GM12801 (cell line): ENCODE results near the gene ADGRV1.

Experiments used
- TF ChIP-seq, protein P1 (sequence below): IDR thresholded peaks from one replicate; pipeline ENCODE4 v1.5.1; 2011; ENCODE audit warnings: control low read depth; ENCODE audit not compliant: insufficient read length; ENCODE audit errors: extremely low read depth

The ADGRV1 gene

DNA sequence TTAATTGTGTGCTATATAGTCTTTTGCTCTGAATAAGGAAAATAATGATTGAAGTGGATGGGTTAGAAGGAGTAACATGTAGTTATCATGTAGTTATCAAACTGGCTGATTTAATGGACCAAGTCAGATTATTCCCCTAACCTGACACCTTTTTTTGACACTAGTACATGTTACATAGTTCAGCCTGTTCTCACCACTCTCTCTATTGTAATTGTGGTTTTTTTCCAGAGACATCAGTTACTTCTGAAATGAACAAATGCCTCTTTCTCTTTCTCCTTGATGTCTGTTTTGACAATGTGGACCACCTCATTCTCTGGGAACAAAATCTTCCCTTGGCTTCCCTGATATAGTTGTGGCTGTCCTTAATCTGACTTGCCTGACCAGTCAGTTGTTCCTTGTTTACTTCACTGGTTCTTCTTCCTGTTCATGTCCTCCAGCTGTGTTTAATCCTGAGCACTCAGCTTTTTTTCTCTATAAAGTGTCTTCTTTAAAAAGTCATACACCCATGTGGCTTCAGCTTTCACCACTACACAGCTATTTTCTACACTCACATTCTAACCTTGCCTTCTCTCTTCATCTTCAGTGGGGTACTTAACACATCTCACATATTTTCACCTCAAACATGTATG is 581.1 kb downstream of the ADGRV1 start:
- TF ChIP-seq, protein P1, sequence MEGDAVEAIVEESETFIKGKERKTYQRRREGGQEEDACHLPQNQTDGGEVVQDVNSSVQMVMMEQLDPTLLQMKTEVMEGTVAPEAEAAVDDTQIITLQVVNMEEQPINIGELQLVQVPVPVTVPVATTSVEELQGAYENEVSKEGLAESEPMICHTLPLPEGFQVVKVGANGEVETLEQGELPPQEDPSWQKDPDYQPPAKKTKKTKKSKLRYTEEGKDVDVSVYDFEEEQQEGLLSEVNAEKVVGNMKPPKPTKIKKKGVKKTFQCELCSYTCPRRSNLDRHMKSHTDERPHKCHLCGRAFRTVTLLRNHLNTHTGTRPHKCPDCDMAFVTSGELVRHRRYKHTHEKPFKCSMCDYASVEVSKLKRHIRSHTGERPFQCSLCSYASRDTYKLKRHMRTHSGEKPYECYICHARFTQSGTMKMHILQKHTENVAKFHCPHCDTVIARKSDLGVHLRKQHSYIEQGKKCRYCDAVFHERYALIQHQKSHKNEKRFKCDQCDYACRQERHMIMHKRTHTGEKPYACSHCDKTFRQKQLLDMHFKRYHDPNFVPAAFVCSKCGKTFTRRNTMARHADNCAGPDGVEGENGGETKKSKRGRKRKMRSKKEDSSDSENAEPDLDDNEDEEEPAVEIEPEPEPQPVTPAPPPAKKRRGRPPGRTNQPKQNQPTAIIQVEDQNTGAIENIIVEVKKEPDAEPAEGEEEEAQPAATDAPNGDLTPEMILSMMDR: no peak

GRCh38 chr5:91140657-91141056 is 582.1 kb downstream of the ADGRV1 start:
- TF ChIP-seq, protein P1: no peak

GRCh38 chr5:91141642-91142041 is 583.0 kb downstream of the ADGRV1 start:
- TF ChIP-seq, protein P1: no peak

DNA sequence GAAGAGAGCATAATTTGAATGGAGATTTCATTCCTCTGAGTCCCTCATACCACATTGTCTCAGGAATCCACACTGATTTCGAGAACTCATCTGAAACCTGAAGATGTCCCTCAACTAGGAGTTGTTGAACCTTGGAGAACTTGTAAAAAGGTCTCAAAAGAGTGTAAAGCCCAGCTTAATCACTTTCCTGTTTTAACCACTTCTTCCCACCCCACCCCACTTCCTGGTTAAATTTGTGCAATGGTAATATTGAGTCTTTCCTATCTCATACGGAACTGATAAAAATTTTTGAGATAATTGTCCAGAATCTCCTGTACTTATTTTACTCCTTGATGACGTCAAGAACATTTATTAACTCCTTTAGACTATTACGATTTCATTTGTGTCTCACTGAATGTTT is 583.8 kb downstream of the ADGRV1 start:
- TF ChIP-seq, protein P1: no peak

- TF ChIP-seq, protein P1: no peak
Observed at GRCh38 chr5:91142819-91143218, 584.2 kb downstream of the ADGRV1 start.

DNA sequence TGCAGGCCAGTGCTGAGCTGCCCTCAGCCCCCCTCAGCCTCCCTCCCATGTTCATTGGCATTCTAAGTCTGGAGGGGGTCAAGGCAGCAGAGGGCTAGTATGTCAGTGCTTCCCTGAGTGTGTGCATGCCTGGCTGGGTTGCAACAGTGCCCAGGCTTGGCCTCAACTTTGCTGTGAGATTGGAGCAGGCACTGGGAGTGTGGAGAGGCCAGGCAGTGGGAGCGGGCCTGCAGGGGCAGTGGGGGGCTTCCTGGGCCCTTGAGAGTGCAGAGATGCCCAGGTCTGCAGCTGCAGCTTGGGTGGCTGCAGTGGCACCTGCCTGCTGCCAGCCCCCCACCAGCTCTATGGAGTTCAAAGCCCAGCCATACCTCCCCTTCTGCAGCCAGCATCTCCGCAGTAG is 585.2 kb downstream of the ADGRV1 start:
- TF ChIP-seq, protein P1: no peak

DNA sequence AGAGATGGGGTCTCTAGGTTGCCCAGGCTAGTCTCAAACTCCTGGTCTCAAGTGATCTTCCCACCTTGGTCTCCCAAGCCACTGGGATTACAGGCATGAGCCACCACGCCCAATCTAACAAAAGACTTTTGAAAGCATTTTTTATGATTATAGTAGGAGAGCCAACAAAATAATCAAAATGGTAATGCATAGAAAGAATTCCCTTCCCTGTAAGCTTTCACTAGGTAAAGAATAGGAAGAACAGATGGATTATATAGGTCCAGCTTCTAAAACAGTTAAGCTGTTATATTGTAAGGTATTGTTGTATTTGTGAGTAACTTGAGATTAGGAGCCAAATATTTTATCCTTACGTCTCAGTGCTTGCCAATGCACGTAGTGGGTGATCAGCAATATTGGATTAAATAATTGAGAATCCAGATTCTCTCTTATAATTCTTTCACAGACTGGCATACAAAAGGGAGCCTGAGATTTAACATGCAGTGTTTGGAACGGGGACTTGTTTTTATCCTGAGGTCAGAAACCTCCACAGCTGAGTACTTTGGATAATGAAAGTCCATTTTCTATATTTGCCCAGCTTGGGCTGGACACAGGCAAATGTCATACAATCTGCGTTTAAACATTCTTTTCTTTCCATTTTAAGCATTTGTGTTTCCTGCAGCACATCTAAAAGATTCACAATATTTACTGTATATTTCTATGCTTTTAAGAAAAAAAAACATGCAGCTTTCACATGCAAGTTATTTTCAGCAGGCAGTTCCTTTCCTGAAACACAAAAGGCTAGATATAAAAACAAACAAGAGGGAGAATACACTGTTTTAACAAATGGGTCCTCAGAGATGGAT is 586.1 kb downstream of the ADGRV1 start:
- TF ChIP-seq, protein P1: no peak
